ENCODE measurements around the gene WDR31. TPM values are rescaled to one million over a fixed set of nuclear protein-coding genes. Genes with fewer than 3 reads are reported as not detected.
A peak's percentile ranks its signal among the peaks of the same experiment; 100 is the strongest.

WDR31 gene
- total and polyA plus RNA-seq, 11 donors = 7.0 to 22.4 (median 13.6) TPM

- ATAC-seq (no peak), DNase-seq (no peak)
- H3K4me3 ChIP-seq = no peak overlapping the region
- TF ChIP-seq POLR2A (IDR thresholded peaks at IDR 0.05) = no peak
- intact Hi-C loops (cut with DNase I) = no loop called here
- H3K36me3 ChIP-seq = no peaks in the 10 kb centered on the region
- H3K27me3 ChIP-seq = peaks cover 0 to 36% (median 10%) of the 10 kb centered on the region in 9 donors
- WGBS, 4 donors = 85 to 88% (median 87%) methylated on average over 6 of the region's 6 CpGs
- H3K9me3 ChIP-seq = no peaks in the 10 kb centered on the region
- peaks cover 0 to 17% (median 7%) of the 10 kb centered on the region in 12 donors for H3K4me1 ChIP-seq
- no peak overlapping the region for H3K27ac ChIP-seq
Measured at GRCh38 chr9:113352006-113352405, 11.9 kb upstream of the WDR31 start.

DNA sequence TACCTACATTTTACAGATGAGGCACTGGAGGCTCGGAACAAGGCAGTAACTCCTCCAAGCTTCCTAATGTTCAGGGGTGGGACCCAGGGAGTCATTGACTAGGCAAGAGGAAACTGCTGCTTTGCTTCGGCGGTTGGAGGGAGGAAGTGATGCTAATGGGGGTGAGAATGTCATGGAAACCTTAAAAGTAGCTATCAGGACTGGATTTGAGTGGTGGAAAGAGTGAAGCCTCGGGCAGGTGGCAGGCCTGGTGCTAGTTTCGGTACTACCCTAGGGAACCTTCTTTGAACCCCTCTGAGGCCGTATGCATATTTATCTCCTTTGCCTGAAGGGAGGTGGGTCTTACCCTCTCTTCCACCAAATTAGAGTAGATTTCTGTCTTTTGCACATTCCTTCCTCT, 10.9 kb upstream of the WDR31 start:
- Histone ChIP-seq H3K36me3 (no peaks in the 10 kb centered on the region), H3K4me3 (no peak overlapping the region), H3K27me3 (peaks cover 0 to 31% (median 10%) of the 10 kb centered on the region in 9 donors), H3K9me3 (no peaks in the 10 kb centered on the region), H3K4me1 (peaks cover 0 to 17% (median 7%) of the 10 kb centered on the region in 12 donors), H3K27ac (no peak overlapping the region)
- WGBS, 4 donors = 47 to 63% (median 54%) methylated on average over 6 of the region's 6 CpGs
- ATAC-seq (peak in 1 of 4 donors; percentile 36), DNase-seq (no peak)
- intact Hi-C loops (cut with DNase I) = no loop called here
- no peak for TF ChIP-seq CTCF (IDR thresholded peaks at IDR 0.05)
- no peak for TF ChIP-seq POLR2A (IDR thresholded peaks at IDR 0.05)

DNA sequence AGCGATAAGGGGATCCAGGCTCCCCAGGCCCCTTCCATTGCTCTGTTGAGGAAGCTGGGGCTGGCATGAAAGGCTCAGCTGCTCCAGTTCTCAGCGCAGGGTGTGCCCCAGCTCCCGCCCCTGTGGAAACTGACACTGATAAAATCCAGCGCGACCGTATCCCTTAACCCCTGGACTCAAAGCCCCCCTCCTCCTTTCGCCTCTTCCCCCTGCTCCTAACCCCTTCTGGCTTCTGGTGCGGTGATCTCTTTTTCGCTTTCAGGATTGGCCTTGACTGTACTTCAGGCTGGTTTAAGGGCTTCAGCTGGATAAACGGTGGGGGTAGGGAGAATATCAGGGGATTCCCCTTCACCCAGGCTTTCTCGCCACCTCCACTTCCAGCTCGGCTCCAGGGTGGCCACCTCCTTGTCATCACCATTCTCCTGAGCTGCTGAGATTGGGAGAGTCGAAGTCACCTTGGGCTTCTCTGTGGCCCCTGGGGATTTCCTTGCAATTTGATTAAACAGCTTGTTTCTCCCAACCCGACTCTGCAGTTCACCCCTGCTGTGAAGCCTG, 10.1 kb upstream of the WDR31 start:
- intact Hi-C loops (cut with DNase I) = no loop called here
- H3K27me3 ChIP-seq = peaks cover 0 to 31% (median 10%) of the 10 kb centered on the region in 9 donors
- H3K4me3 ChIP-seq = peak overlapping the region in 11 of 12 donors; percentile 26 to 64 (median 51)
- ATAC-seq = peak in 3 of 4 donors; percentile 17 to 26 (median 22)
- 17 to 26% (median 21%) methylated on average over 14 of the region's 14 CpGs for WGBS, 4 donors
- no peaks in the 10 kb centered on the region for H3K36me3 ChIP-seq
- TF ChIP-seq CTCF (IDR thresholded peaks at IDR 0.05) (no peak), POLR2A (IDR thresholded peaks at IDR 0.05) (no peak)
- H3K9me3 ChIP-seq = no peaks in the 10 kb centered on the region
- H3K27ac ChIP-seq = no peak overlapping the region
- H3K4me1 ChIP-seq = peaks cover 0 to 17% (median 7%) of the 10 kb centered on the region in 12 donors
- no peak for DNase-seq

DNA sequence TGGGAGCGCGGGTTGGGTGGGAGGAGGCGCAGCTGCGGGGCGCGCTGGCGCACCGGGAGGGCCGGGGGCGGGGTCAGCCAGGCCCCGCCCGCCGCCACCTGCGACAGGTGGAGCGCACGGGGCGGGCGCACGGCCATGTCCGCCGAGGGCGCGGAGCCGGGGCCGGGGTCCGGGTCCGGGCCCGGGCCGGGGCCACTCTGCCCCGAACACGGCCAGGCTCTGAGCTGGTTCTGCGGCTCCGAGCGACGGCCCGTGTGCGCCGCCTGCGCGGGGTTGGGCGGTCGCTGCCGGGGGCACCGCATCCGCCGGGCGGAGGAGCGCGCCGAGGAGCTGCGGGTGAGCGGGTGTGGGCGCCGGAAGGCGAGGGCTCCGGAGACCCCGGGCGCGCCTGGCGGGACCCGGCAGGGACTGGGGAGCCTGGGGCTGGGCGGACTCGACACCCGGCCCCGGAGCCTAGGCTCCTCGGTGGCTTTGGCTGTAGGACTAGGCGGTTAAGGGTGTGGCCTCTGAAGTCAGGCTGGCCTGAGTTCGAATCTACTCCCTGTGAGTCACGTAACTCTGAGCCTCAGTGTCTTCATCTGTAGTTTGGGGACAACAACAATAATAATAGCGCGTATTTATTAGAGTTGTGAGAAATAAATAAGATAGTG, 9.5 kb upstream of the WDR31 start, which contains the start of gene BSPRY:
Gene BSPRY (plus strand): TSS at position 97 of the 650 bp plus-strand sequence. CDS start 39 bp downstream, at position 136.
- intact Hi-C loops (cut with DNase I) = loop anchor here in 2 of 10 donors (10.0 kb wide), 2 partner anchors 45 to 75 kb away; partner anchors contain the start of genes CDC26 (in 1 of the 2) and PRPF4 (in 1 of the 2)
- Histone ChIP-seq H3K4me3 (peak within 1 kb of the TSS; percentile 22 to 64 (median 50)), H3K9me3 (no peaks in the 10 kb centered on the region), H3K27ac (no peak within 1 kb of the TSS), H3K4me1 (peaks cover 0 to 17% (median 7%) of the 10 kb centered on the region in 12 donors), H3K27me3 (peaks cover 0 to 31% (median 10%) of the 10 kb centered on the region in 9 donors), H3K36me3 (no peaks in the 10 kb centered on the region)
- WGBS, 4 donors = 1 to 3% (median 2%) methylated on average over 48 to 71 of the region's 71 CpGs
- no peak for TF ChIP-seq CTCF (IDR thresholded peaks at IDR 0.05)
- DNase-seq (no peak), ATAC-seq (peak in 3 of 4 donors; percentile 17 to 56 (median 30))
